ENCODE results near the gene TMEM45B.
"Not testable (repeated sequence)": the region's sequence is repeated elsewhere in the genome, so short reads cannot be mapped to it uniquely, and the experiment has no call there.

Gene TMEM45B

DNA sequence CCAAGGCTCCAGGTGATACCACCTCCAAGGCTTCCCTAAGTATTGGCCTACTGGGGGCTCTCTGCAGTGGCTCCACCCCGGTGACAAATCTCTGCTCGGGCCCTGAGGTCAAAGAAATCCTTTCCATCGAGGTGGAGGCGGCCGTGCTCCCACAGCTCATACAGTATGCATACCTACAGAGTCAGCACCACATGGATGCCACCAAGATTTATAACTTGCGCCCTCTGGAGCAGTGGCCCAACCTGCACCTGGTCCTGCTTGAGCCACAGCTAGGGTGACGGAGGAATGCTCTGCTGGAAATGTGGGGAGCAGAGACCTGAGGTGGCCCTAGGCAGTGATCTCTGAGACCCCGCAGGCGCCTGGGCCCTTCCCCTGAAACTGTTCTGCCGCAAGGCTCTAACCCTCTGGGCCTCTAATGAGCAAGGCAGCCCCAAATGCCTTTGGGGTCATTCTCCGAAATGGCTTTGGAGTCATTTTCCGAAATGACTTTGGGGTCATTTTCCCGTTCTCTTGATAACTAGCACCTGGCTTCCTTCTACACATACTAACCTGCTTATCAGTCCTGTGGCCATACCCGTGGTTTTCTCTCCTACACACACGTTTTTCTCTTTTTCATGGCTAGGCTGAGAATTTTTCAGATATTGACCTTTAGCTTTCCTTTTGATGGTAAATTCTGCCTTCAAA, 33.9 kb downstream of the TMEM45B start:
- in situ Hi-C loops (cut with HindIII; ENCODE audit: low sequenced_read_pairs), result no loop called here

DNA sequence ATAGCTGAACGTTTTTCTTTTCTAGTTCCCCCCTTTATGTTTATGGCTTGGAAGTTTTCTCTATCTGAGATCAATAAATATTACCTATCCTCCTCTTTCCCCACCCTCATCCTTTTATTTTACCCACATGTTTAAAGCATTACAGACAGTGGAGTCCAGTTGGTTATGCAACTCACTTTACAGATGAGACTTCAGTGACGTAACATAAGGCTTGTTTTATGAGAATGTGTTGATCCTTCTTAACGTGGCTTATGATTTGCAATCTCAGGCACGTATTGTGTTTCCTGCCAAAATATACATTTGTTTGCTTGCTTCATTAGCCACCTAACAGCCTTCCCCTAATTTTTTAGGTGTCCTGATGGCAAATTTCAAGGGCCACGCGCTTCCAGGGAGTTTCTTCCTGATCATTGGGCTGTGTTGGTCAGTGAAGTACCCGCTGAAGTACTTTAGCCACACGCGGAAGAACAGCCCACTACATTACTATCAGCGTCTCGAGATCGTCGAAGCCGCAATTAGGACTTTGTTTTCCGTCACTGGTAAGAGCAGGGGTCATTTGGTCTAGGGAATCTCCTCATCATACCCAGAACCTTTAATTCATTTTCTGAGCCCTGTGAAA, 36.6 kb downstream of the TMEM45B start:
- in situ Hi-C loops (cut with HindIII; ENCODE audit: low sequenced_read_pairs), result no loop called here

- in situ Hi-C loops (cut with HindIII; ENCODE audit: low sequenced_read_pairs), result no loop called here
Measured at GRCh38 chr11:129853518-129854231, 38.0 kb downstream of the TMEM45B start.

DNA sequence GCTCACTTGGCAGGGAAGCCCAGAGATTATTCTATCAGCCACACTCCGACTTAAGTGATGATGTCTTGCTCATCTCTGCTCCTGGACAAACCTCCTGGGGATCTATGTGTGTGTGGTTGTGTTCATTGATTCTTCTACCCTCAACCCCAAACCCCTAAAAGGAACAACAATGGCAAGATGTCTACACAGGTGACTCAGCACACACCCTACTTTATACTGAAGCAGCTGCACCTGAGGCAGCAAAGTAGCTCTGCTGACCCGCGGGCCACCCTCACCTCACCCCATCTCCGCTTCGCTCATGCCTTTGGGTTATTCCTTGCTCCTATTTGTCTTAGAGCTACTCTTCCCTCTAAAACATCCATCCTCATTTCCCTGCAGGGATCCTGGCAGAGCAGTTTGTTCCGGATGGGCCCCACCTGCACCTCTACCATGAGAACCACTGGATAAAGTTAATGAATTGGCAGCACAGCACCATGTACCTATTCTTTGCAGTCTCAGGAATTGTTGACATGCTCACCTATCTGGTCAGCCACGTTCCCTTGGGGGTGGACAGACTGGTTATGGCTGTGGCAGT, 38.7 kb downstream of the TMEM45B start:
- in situ Hi-C loops (cut with HindIII; ENCODE audit: low sequenced_read_pairs), result no loop called here

- in situ Hi-C loops (cut with HindIII; ENCODE audit: low sequenced_read_pairs), result no loop called here
Measured at GRCh38 chr11:129855086-129855485, 39.4 kb downstream of the TMEM45B start.

- in situ Hi-C loops (cut with HindIII; ENCODE audit: low sequenced_read_pairs), result no loop called here
Measured at GRCh38 chr11:129856036-129856435, 40.4 kb downstream of the TMEM45B start.

- in situ Hi-C loops (cut with HindIII; ENCODE audit: low sequenced_read_pairs), result no loop called here
Measured at GRCh38 chr11:129861702-129862522, 46.3 kb downstream of the TMEM45B start.

DNA sequence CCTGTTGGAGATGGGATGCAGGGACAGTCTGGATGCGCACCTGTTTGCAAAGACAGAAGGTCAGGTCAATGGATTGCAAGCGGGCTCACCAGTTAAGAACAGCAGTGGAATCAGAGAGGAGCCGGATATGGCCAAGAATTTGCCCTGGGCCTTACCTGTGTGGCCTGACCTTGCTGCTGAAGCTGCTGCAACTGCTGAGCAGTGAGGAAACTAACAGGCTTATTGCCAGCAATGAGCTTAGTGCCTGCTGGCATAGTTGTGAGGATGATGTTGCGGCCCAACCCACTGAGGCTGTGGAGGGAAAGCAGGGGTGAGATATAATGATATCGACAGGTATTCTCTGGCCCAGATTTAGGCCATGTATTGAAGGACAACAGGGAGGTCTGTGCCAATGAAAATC, 49.2 kb downstream of the TMEM45B start:
- in situ Hi-C loops (cut with HindIII; ENCODE audit: low sequenced_read_pairs), result no loop called here

GRCh38 chr11:129865701-129866100, 50.1 kb downstream of the TMEM45B start:
- in situ Hi-C loops (cut with HindIII; ENCODE audit: low sequenced_read_pairs), result no loop called here

DNA sequence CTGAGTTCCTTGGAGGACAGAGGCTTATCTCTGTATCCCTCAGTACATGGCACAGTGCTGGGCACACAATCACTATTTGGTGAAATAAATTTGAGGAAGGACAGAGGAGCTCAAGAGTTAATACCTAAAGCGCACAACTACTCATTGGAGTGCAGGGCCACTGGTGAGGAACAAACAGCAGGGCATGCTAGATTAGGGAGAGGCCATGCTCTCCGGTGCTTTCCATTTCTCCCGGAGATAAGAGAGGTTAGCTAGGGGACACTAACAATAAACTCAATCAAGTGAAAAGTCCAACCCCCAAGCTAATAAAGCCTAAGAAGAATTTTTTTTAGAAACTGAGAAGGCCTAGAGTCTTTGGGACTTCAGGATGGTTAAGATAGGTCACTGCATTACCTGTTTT, 50.7 kb downstream of the TMEM45B start:
- in situ Hi-C loops (cut with HindIII; ENCODE audit: low sequenced_read_pairs), result no loop called here

- in situ Hi-C loops (cut with HindIII; ENCODE audit: low sequenced_read_pairs), result not testable (repeated sequence)
Measured at GRCh38 chr11:129868626-129869025, 53.0 kb downstream of the TMEM45B start.

DNA sequence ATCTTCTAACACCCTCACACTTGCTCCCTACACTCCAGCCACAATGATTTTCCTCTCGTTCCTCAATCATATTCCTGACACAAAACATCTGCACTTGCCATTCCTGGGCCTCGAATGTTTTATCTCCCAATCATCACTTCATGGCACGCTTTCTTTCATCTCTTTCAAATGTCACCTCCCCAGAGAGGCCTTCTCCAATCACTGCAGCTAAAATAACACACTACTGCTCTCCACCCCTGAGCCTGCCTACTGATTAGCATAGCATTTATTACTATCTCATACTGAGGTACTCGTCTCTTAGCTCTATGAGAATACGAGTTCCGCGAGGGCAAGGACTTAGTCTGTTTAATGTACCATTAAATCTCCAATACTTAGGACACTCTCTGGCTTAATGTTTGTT, 56.3 kb downstream of the TMEM45B start:
- in situ Hi-C loops (cut with HindIII; ENCODE audit: low sequenced_read_pairs), result no loop called here

DNA sequence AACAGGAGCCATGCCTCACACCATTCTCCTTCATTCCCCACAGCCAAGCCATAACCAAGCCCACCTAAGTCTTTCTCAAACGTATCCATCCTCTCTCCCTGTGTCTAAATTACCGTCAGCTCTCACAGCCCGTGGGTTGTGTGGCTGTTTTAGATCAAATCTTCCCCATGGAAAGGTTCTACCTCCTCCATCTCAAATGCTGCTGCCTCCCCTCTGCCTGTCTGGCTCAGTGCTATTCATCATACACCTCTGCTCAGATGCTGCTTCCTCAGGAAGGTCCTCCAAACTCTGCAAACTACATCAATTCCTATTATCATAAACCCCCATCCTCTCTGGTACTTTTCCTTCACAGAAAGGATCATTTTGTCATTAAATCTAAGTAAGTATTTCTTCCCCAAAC, 64.7 kb downstream of the TMEM45B start:
- in situ Hi-C loops (cut with HindIII; ENCODE audit: low sequenced_read_pairs), result no loop called here

DNA sequence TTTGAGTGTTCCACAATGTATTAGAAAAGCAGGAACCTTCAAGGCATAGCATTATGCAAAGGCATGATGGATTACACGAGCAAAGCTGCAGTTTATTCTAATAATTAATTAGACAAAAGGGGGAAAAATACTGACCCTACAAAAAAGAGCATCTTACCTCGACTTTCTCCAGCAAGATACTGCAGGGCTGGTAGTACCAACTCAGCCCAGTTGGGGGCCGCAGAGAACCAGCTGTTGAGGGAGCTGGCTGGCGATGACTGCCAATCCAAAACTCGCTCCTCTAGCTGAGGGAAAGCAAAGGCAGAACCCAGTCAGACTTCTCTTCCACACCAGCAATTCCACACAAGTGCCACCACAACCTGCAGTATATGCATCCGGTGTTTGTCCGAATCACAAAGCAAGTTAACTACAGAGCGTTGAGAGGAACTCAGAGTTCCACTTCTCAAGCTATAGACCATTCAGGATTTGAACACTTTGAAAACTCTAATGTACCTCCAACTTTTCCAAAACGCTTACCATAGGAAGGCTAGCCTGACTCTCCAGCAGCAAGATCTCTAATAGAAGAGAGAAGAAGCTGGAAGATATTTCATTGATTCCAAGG, 66.0 kb downstream of the TMEM45B start:
- in situ Hi-C loops (cut with HindIII; ENCODE audit: low sequenced_read_pairs), result no loop called here

GRCh38 chr11:129884581-129884980, 68.9 kb downstream of the TMEM45B start:
- in situ Hi-C loops (cut with HindIII; ENCODE audit: low sequenced_read_pairs), result no loop called here

DNA sequence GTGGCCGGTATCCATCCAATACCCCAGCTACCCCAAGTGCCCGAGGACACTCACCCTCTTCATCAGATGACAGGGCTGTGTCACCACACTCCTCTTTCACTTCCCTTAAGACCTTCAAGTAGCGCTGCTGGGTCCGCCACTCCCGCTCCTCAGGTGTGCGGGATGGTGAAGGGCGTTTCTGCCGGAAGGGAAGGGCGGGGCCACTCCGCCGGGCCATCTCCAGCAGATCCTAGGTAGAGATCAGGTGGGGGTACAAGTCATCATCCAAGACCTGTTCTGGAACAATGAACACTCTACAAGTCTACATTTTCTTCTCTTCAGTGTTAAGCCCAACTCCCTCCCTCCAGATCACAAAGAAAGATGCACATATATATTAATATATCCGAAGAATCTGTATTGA, 69.7 kb downstream of the TMEM45B start:
- in situ Hi-C loops (cut with HindIII; ENCODE audit: low sequenced_read_pairs), result no loop called here

- in situ Hi-C loops (cut with HindIII; ENCODE audit: low sequenced_read_pairs), result no loop called here
Measured at GRCh38 chr11:129888451-129888850, 72.8 kb downstream of the TMEM45B start.

- in situ Hi-C loops (cut with HindIII; ENCODE audit: low sequenced_read_pairs), result no loop called here
Measured at GRCh38 chr11:129894278-129895125, 78.9 kb downstream of the TMEM45B start.

DNA sequence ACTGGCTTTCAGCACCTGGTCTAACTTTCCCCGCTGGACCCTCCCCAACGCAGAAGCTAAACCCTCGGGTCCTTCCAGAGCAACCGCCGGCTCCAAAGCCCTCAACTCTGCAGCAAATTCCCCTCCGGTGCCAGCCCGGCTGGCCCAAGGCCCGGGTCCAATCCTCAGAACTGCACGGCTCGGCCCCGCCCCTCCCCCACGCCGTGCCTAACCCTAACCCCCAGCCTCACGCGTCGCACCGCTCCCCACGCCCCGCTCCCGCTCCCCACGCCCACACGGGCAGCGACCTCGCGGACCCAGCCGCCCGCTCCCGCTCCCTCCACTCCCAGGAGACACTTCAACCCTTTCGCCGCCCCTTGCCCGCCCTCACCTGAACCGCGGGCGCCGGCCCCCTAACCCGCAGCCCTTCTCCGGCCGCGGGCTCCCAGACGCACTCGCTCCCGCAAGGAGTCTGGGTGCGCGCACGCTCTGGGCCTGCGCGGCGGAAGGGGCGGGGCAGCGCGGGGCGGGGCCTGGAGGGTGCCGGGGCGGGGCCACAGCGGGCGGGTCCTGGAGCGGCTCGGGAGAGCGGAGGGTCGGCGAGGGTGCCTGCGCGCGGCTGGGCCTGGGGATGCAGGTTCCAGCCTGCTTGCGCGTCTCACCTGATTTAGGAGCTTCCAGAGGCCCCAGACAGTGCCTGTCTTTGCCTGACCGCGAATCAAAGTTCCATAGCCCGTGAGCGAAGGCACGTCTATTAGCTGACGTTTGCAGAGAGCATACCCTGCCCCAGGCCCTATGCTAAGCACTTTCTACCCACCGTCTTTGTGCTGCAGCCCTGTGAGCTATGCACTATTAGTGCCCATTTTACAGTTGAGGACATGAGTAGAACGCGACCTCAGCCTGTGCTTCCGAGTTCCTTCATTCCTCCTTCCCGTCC, 79.7 kb downstream of the TMEM45B start, which contains the start of gene NFRKB:
NFRKB (minus strand) TSS at position 453 of the 916 bp plus-strand sequence. CDS start 2,729 bp downstream, outside the sequence.
- in situ Hi-C loops (cut with HindIII; ENCODE audit: low sequenced_read_pairs), result no loop called here
